ENCODE results near the gene MYD88. TPM values are rescaled to one million over a fixed set of nuclear protein-coding genes. Genes with fewer than 3 reads are reported as not detected.

MYD88 gene
- total RNA-seq, 2 experiments from 2014 or later = 16.3 to 29.4 TPM

GRCh38 chr3:38154033-38154494 is 15.6 kb downstream of the MYD88 start:
- H3K9me3 ChIP-seq (ENCODE audit: low read length) = no peaks in the 10 kb centered on the region
- no peak overlapping the region for H3K27ac ChIP-seq (ENCODE audit: low read depth, low read length, poor library complexity, severe bottlenecking)
- no peak for DNase-seq (ENCODE audit: low spot score)
- H2AFZ ChIP-seq (ENCODE audit: low read length) = no peak overlapping the region
- no peaks in the 10 kb centered on the region for H4K20me1 ChIP-seq (ENCODE audit: insufficient read depth, low read length)
- POLR2A ChIA-PET = interaction anchor here (0.5 to 3.1 kb wide), 2 partner anchors 10 to 316 kb away, joined by 3 to 19 read pairs; partner anchors contain the start of gene OXSR1
- no peaks in the 10 kb centered on the region for H3K4me1 ChIP-seq (ENCODE audit: insufficient read depth, low read length, poor library complexity, severe bottlenecking)
- no peak overlapping the region for H3K4me2 ChIP-seq (ENCODE audit: low read length)
- no peaks in the 10 kb centered on the region for H3K79me2 ChIP-seq (ENCODE audit: insufficient read depth, low read depth, low read length)
- no TSS peak for BruUV-seq (replicated peaks)
- TF ChIP-seq CTCF (conservative IDR thresholded peaks at IDR 0.05; ENCODE audit: low read length) (no peak), EZH2phosphoT487 (IDR thresholded peaks at IDR 0.05; ENCODE audit: borderline replicate concordance, low read depth, low read length) (no peak)
- H3K9me2 ChIP-seq (ENCODE audit: insufficient read depth, low read length) = no peaks in the 10 kb centered on the region
- intact Hi-C loops (cut with micrococcal nuclease; ENCODE audit: unreplicated experiment) = no loop called here
- CTCF ChIA-PET (ENCODE audit: unreplicated experiment) = no interaction called here
- no peak overlapping the region for H3K4me3 ChIP-seq (ENCODE audit: low read depth, low read length, poor library complexity, severe bottlenecking)
- no peaks in the 10 kb centered on the region for H3K36me3 ChIP-seq (ENCODE audit: insufficient read depth, low read length)

GRCh38 chr3:38154625-38155255 is 16.3 kb downstream of the MYD88 start:
- intact Hi-C loops (cut with micrococcal nuclease; ENCODE audit: unreplicated experiment) = no loop called here
- no peak overlapping the region for H3K27ac ChIP-seq (ENCODE audit: low read depth, low read length, poor library complexity, severe bottlenecking)
- no peak overlapping the region for H3K4me3 ChIP-seq (ENCODE audit: low read depth, low read length, poor library complexity, severe bottlenecking)
- H3K36me3 ChIP-seq (ENCODE audit: insufficient read depth, low read length) = no peaks in the 10 kb centered on the region
- no peaks in the 10 kb centered on the region for H3K4me1 ChIP-seq (ENCODE audit: insufficient read depth, low read length, poor library complexity, severe bottlenecking)
- ChIA-PET POLR2A (interaction anchor here (0.5 to 3.1 kb wide), 2 partner anchors 9 to 316 kb away, joined by 3 to 19 read pairs; partner anchors contain the start of gene OXSR1), CTCF (ENCODE audit: unreplicated experiment) (no interaction called here)
- H4K20me1 ChIP-seq (ENCODE audit: insufficient read depth, low read length) = no peaks in the 10 kb centered on the region
- no peaks in the 10 kb centered on the region for H3K79me2 ChIP-seq (ENCODE audit: insufficient read depth, low read depth, low read length)
- DNase-seq (ENCODE audit: low spot score) = no peak
- no peak overlapping the region for H3K4me2 ChIP-seq (ENCODE audit: low read length)
- TF ChIP-seq EZH2phosphoT487 (IDR thresholded peaks at IDR 0.05; ENCODE audit: borderline replicate concordance, low read depth, low read length) = no peak
- no peak for TF ChIP-seq CTCF (conservative IDR thresholded peaks at IDR 0.05; ENCODE audit: low read length)
- no peaks in the 10 kb centered on the region for H3K9me3 ChIP-seq (ENCODE audit: low read length)
- no peak overlapping the region for H2AFZ ChIP-seq (ENCODE audit: low read length)
- no TSS peak for BruUV-seq (replicated peaks)
- no peaks in the 10 kb centered on the region for H3K9me2 ChIP-seq (ENCODE audit: insufficient read depth, low read length)

- H3K79me2 ChIP-seq (ENCODE audit: insufficient read depth, low read depth, low read length) = no peaks in the 10 kb centered on the region
- POLR2A ChIA-PET = interaction anchor here (1.5 kb wide), 1 partner anchor 9 kb away, joined by 6 read pairs; the partner anchor contains the start of gene OXSR1
- intact Hi-C loops (cut with micrococcal nuclease; ENCODE audit: unreplicated experiment) = no loop called here
Observed at GRCh38 chr3:38155825-38156224, 17.4 kb downstream of the MYD88 start.

More at GRCh38 chr3:38155825-38156224, 17.4 kb downstream of the MYD88 start:
- H3K9me2 ChIP-seq (ENCODE audit: insufficient read depth, low read length) = no peaks in the 10 kb centered on the region
- no peak for TF ChIP-seq CTCF (conservative IDR thresholded peaks at IDR 0.05; ENCODE audit: low read length)
- TF ChIP-seq EZH2phosphoT487 (IDR thresholded peaks at IDR 0.05; ENCODE audit: borderline replicate concordance, low read depth, low read length) = no peak
- H3K9me3 ChIP-seq (ENCODE audit: low read length) = no peaks in the 10 kb centered on the region
- H3K27ac ChIP-seq (ENCODE audit: low read depth, low read length, poor library complexity, severe bottlenecking) = no peak overlapping the region
- no peaks in the 10 kb centered on the region for H3K4me1 ChIP-seq (ENCODE audit: insufficient read depth, low read length, poor library complexity, severe bottlenecking)
- no peak overlapping the region for H2AFZ ChIP-seq (ENCODE audit: low read length)
- no peak overlapping the region for H3K4me2 ChIP-seq (ENCODE audit: low read length)
- no peaks in the 10 kb centered on the region for H3K36me3 ChIP-seq (ENCODE audit: insufficient read depth, low read length)
- no TSS peak for BruUV-seq (replicated peaks)
- no peaks in the 10 kb centered on the region for H4K20me1 ChIP-seq (ENCODE audit: insufficient read depth, low read length)
- no peak for DNase-seq (ENCODE audit: low spot score)
- H3K4me3 ChIP-seq (ENCODE audit: low read depth, low read length, poor library complexity, severe bottlenecking) = no peak overlapping the region
- CTCF ChIA-PET (ENCODE audit: unreplicated experiment) = no interaction called here
